CD14-positive monocyte (primary cell): ENCODE data around the gene PA2G4. TPM values are rescaled to one million over a fixed set of nuclear protein-coding genes. Genes with fewer than 3 reads are reported as not detected.

Experiments used
- DNase-seq, 3 donors: peaks; one replicate each; pipeline ENCODE4 v3.0.0-alpha.2; 2011 to 2022
- H2AFZ ChIP-seq: 2 replicates; pipeline ENCODE4 v1.6.0; 2012; ENCODE audit warnings: mild to moderate bottlenecking, low read depth, low read length, inconsistent platforms; ENCODE audit not compliant: insufficient read depth, poor library complexity, severe bottlenecking
- H3K27ac ChIP-seq, 2 donors: 1 replicate in 1 of 2; 2 replicates in 1 of 2; pipeline ENCODE4 v1.5.1; 2012 to 2013; ENCODE audit warnings: low read length in 2 of 2, control low read depth in 1 of 2, inconsistent platforms in 1 of 2, low read depth in 1 of 2, mild to moderate bottlenecking in 1 of 2
- H3K27me3 ChIP-seq, 2 donors: one replicate each; pipeline versions ENCODE4 v1.6.0 to v1.6.1; 2011 to 2013; ENCODE audit warnings: low read length in 2 of 2; ENCODE audit not compliant: control insufficient read depth in 2 of 2, insufficient read depth in 2 of 2
- H3K36me3 ChIP-seq, 2 donors: replicated peaks in 1 of 2; 1 replicate in 1 of 2; 2 replicates in 1 of 2; pipeline versions ENCODE4 v1.5.1 to v1.6.1; 2012 to 2013; ENCODE audit warnings: low read length in 2 of 2, control low read depth in 1 of 2, inconsistent platforms in 1 of 2, mild to moderate bottlenecking in 1 of 2; ENCODE audit not compliant: insufficient read depth in 2 of 2, control insufficient read depth in 1 of 2
- H3K4me1 ChIP-seq, 2 donors: 1 replicate in 1 of 2; 2 replicates in 1 of 2; pipeline versions ENCODE4 v1.5.1 to v1.6.1; 2012 to 2013; ENCODE audit warnings: low read length in 2 of 2, control low read depth in 1 of 2, inconsistent platforms in 1 of 2, mild to moderate bottlenecking in 1 of 2, moderate library complexity in 1 of 2; ENCODE audit not compliant: insufficient read depth in 2 of 2, control insufficient read depth in 1 of 2
- H3K4me2 ChIP-seq: replicated peaks from 2 replicates; pipeline ENCODE3; 2012; ENCODE audit warnings: low read length, moderate library complexity, mild to moderate bottlenecking; ENCODE audit not compliant: poor library complexity, severe bottlenecking; ENCODE audit errors: extremely low read depth
- H3K4me3 ChIP-seq, 3 experiments: fragments of 200-600 bp in 1 of 3; sonication (generic) in 1 of 3; replicated peaks in 1 of 3; 1 replicate in 2 of 3; 2 replicates in 1 of 3; pipeline ENCODE4 v1.5.1; 2011 to 2013; ENCODE audit warnings: low read length in 3 of 3, mild to moderate bottlenecking in 3 of 3, control low read depth in 2 of 3, low read depth in 2 of 3, inconsistent platforms in 1 of 3, moderate library complexity in 1 of 3
- H3K79me2 ChIP-seq: 2 replicates; pipeline ENCODE4 v1.6.0; 2012; ENCODE audit warnings: mild to moderate bottlenecking, control low read depth, inconsistent platforms, low read length, moderate library complexity; ENCODE audit not compliant: insufficient read depth
- H3K9ac ChIP-seq: 2 replicates; pipeline ENCODE4 v1.6.0; 2017; ENCODE audit warnings: low read length, mild to moderate bottlenecking; ENCODE audit not compliant: insufficient read depth, poor library complexity, severe bottlenecking
- H3K9me3 ChIP-seq, 2 donors: replicated peaks in 1 of 2; 1 replicate in 1 of 2; 2 replicates in 1 of 2; pipeline versions ENCODE4 v1.5.1 to v1.6.1; 2012 to 2013; ENCODE audit warnings: low read length in 2 of 2, control low read depth in 1 of 2; ENCODE audit not compliant: control insufficient read depth in 1 of 2, insufficient read depth in 1 of 2
- H4K20me1 ChIP-seq: 2 replicates; pipeline ENCODE4 v1.6.0; 2012; ENCODE audit warnings: mild to moderate bottlenecking, low read length, control low read depth, moderate library complexity; ENCODE audit not compliant: insufficient read depth
- H3K27ac Mint-ChIP-seq, 7 donors: one replicate each; pipeline ENCODE4 v1.8.0; 2020; ENCODE audit warnings: mild to moderate bottlenecking in 7 of 7, mixed read lengths in 7 of 7, moderate library complexity in 6 of 7, inconsistent platforms in 2 of 7
- H3K27me3 Mint-ChIP-seq, 3 donors: one replicate each; pipeline ENCODE4 v1.8.0; 2021 to 2022; ENCODE audit warnings: low read depth in 3 of 3, mild to moderate bottlenecking in 3 of 3, mixed read lengths in 3 of 3, moderate library complexity in 3 of 3, inconsistent platforms in 1 of 3
- H3K36me3 Mint-ChIP-seq, 2 donors: one replicate each; pipeline ENCODE4 v1.8.0; 2020; ENCODE audit warnings: mixed read lengths in 2 of 2, inconsistent platforms in 1 of 2, mild to moderate bottlenecking in 1 of 2
- H3K4me1 Mint-ChIP-seq: one replicate; pipeline ENCODE4 v1.8.0; 2020; ENCODE audit warnings: mild to moderate bottlenecking, mixed read lengths
- H3K4me3 Mint-ChIP-seq, 2 donors: one replicate each; pipeline ENCODE4 v1.8.0; 2020; ENCODE audit warnings: mild to moderate bottlenecking in 2 of 2, mixed read lengths in 2 of 2, moderate library complexity in 1 of 2
- H3K9me3 Mint-ChIP-seq, 7 donors: one replicate each; pipeline ENCODE4 v1.8.0; 2020 to 2022; ENCODE audit warnings: mixed read lengths in 7 of 7, mild to moderate bottlenecking in 6 of 7, moderate library complexity in 6 of 7, inconsistent platforms in 2 of 7
- CTCF ChIP-seq: fragments of 200-600 bp; IDR thresholded peaks from one replicate; pipeline ENCODE4 v1.8.0; 2022; ENCODE audit warnings: antibody characterized with exemption, mild to moderate bottlenecking
- WGBS: methylation state at CpG from one replicate; pipeline ENCODE4 v1.1.5; 2013; ENCODE audit warnings: missing lambda C conversion rate; ENCODE audit not compliant: insufficient coverage; 5-methylcytosine and 5-hydroxymethylcytosine counted together
- intact Hi-C, 2 donors: fragments of 100-400 bp; cut with micrococcal nuclease; formaldehyde crosslinking; loops; one replicate each; pipeline versions ENCODE4 v1.15.0 to v1.15.1; 2023
- polyA plus RNA-seq, 3 donors: library from polyadenylated mRNA; depleted of rRNA in 1 of 3; unstranded in 2 of 3; stranded (reverse) in 1 of 3; fragments of 300-500 nt in 2 of 3; fragments of >200 nt in 1 of 3; fragmentation: Illumina TruSeq in 2 of 3; gene quantifications; 1 replicate in 2 of 3; 2 replicates in 1 of 3; pipeline ENCODE4 v1.2.3, GENCODE V29; 2012 to 2021

PA2G4 gene
- polyA plus RNA-seq, 3 donors, result 83.0 to 84.2 (median 83.0) TPM

- Histone ChIP-seq H2AFZ (peak overlapping the region; percentile 84), H3K4me1 (peaks cover 46 to 52% of the 10 kb centered on the region in 2 donors), H3K27ac (peak overlapping the region in 1 of 2 donors; percentile 54), H3K27me3 (no peaks in the 10 kb centered on the region), H3K9me3 (no peaks in the 10 kb centered on the region), H3K4me3 (peak overlapping the region in 1 of 3 experiments; percentile 99), H3K36me3 (peaks cover 41 to 48% of the 10 kb centered on the region in 2 donors), H3K9ac (no peak overlapping the region), H3K79me2 (peaks cover 31% of the 10 kb centered on the region), H3K4me2 (peak overlapping the region; percentile 99), H4K20me1 (no peaks in the 10 kb centered on the region)
- Mint-ChIP-seq H3K27ac (peak overlapping the region in 5 of 7 donors; percentile 15 to 86 (median 57)), H3K9me3 (peaks cover 0 to 4% (median 0%) of the 10 kb centered on the region in 7 donors), H3K4me3 (peak overlapping the region; percentile 95 to 98), H3K27me3 (peaks cover 0 to 6% (median 1%) of the 10 kb centered on the region in 3 donors), H3K4me1 (peaks cover 45% of the 10 kb centered on the region), H3K36me3 (peaks cover 43 to 45% of the 10 kb centered on the region in 2 donors)
- WGBS, result 56% methylated on average over 14 of the region's 22 CpGs
- intact Hi-C loops, result loop anchor here (2.0 to 10.0 kb wide), 4 partner anchors 21 to 335 kb away; partner anchors contain the start of genes SPRYD4 (in 2 of the 2), NABP2 (in 1 of the 2) and RNF41 (in 1 of the 2)
- no peak for TF ChIP-seq CTCF
- DNase-seq, result no peak
Observed at GRCh38 chr12:56129942-56130495, 25.7 kb downstream of the PA2G4 start.

- peaks cover 43% of the 10 kb centered on the region for H3K4me1 Mint-ChIP-seq
- Histone ChIP-seq H3K4me2 (no peak overlapping the region), H3K9me3 (no peaks in the 10 kb centered on the region), H3K79me2 (peaks cover 29% of the 10 kb centered on the region), H3K9ac (no peak overlapping the region), H4K20me1 (no peaks in the 10 kb centered on the region), H3K27ac (no peak overlapping the region), H3K4me3 (no peak overlapping the region), H2AFZ (no peak overlapping the region), H3K4me1 (peaks cover 37 to 43% of the 10 kb centered on the region in 2 donors), H3K27me3 (no peaks in the 10 kb centered on the region), H3K36me3 (peaks cover 43 to 57% of the 10 kb centered on the region in 2 donors)
- H3K27me3 Mint-ChIP-seq, result peaks cover 0 to 6% (median 1%) of the 10 kb centered on the region in 3 donors
- peaks cover 47 to 53% of the 10 kb centered on the region in 2 donors for H3K36me3 Mint-ChIP-seq
- no peak for DNase-seq
- H3K4me3 Mint-ChIP-seq, result no peak overlapping the region
- peaks cover 0 to 4% (median 0%) of the 10 kb centered on the region in 7 donors for H3K9me3 Mint-ChIP-seq
- peak overlapping the region in 1 of 7 donors; percentile 11 for H3K27ac Mint-ChIP-seq
- TF ChIP-seq CTCF, result no peak
- WGBS, result 100% methylated on average over 1 of the region's 4 CpGs
- intact Hi-C loops, result no loop called here
Observed at GRCh38 chr12:56130876-56131275, 26.5 kb downstream of the PA2G4 start.
